Esophagus muscularis mucosa (tissue), 3 donors: ENCODE data around the gene TP53I11.

ENCODE experiments used
- POLR2A ChIP-seq: fragments of 450-650 bp; IDR thresholded peaks from one replicate; pipeline ENCODE4 v1.6.1; 2017; ENCODE audit warnings: antibody characterized with exemption, moderate library complexity, mild to moderate bottlenecking, low read depth
- POLR2AphosphoS5 ChIP-seq, 2 donors: sonication (generic); formaldehyde crosslinking; IDR thresholded peaks; one replicate each; pipeline ENCODE4 v1.6.1; 2017; ENCODE audit warnings: antibody characterized with exemption in 2 of 2
- TF ChIP-seq, protein P1 (sequence below), 3 experiments: fragments of 200-600 bp in 2 of 3; fragments of 450-650 bp in 1 of 3; sonication (generic) in 2 of 3; IDR thresholded peaks; one replicate each; pipeline ENCODE4 v1.5.1; 2017 to 2019; ENCODE audit warnings: antibody characterized with exemption in 3 of 3, mild to moderate bottlenecking in 2 of 3, moderate library complexity in 1 of 3

DNA sequence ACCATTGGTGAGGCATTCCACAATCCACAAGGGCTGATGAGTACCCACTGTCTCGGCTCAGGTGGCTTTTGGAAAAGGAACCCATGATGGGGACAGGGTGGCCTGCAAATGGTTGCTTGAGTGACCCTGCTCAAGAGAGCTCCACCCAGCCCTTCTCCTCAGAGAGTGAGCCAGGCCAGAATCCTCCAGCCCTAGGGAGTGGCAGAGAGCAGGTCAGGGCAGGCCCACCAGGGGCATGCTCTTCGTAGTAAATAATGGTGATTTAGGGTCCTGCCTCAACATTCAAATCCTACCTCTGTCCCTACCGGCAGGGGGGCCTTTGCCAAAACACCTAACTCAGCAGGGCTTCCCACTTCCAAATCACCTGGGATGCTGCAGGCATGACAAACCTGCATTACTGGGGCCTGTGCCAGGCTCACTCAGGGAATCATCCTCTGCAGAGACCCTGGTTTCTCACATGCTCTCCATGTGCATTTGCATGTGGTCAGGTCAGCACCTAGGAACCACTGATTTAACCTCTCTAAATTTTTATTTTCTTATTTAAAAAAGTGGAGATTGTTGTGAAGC lies 17.3 kb upstream of the TP53I11 start:
- TF ChIP-seq POLR2A (no peak), POLR2AphosphoS5 (IDR thresholded peaks at IDR 0.05) (no peak)
- TF ChIP-seq, protein P1, sequence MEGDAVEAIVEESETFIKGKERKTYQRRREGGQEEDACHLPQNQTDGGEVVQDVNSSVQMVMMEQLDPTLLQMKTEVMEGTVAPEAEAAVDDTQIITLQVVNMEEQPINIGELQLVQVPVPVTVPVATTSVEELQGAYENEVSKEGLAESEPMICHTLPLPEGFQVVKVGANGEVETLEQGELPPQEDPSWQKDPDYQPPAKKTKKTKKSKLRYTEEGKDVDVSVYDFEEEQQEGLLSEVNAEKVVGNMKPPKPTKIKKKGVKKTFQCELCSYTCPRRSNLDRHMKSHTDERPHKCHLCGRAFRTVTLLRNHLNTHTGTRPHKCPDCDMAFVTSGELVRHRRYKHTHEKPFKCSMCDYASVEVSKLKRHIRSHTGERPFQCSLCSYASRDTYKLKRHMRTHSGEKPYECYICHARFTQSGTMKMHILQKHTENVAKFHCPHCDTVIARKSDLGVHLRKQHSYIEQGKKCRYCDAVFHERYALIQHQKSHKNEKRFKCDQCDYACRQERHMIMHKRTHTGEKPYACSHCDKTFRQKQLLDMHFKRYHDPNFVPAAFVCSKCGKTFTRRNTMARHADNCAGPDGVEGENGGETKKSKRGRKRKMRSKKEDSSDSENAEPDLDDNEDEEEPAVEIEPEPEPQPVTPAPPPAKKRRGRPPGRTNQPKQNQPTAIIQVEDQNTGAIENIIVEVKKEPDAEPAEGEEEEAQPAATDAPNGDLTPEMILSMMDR (IDR thresholded peaks at IDR 0.05): no peak
